K562 (cell line): ENCODE data around the gene P2RX1. TPM values are rescaled to one million over a fixed set of nuclear protein-coding genes. Genes with fewer than 3 reads are reported as not detected.

Experiments used
- ATAC-seq: fragments of 200-7000 bp; cut with Tn5 transposase; 3 replicates; pipeline ENCODE4 v1.9.1; 2020; ENCODE audit warnings: moderate library complexity
- BruUV-seq: library from RNA; stranded (reverse); fragments of 400-500 nt; replicated peaks from 2 replicates; lab custom pipeline; 2021; lab: Mats Ljungman, UMichigan
- CTCF ChIA-PET: fragments of 300-600 bp; formaldehyde crosslinking; extraction: SDS; loops from one replicate; lab custom pipeline; 2021; ENCODE audit warnings: low intra/inter-chr PET ratio; lab: Yijun Ruan, JAX
- POLR2A ChIA-PET: fragments of 300-600, 350-650 bp; sonication (Branson Sonifier 250); formaldehyde crosslinking; extraction: SDS; loops from one replicate; lab custom pipeline; 2021; ENCODE audit warnings: antibody characterized with exemption, inconsistent platforms; lab: Yijun Ruan, JAX
- DNase-seq, 4 experiments: peaks; one replicate each; pipeline versions ENCODE4 v3.0.0 to v3.0.0-alpha.2; 2011 to 2018; ENCODE audit warnings: low spot score in 3 of 4, mixed read lengths in 3 of 4; ENCODE audit errors: extremely low read depth in 1 of 4
- FAIRE-seq: peaks from 2 replicates; lab custom pipeline; 2011; peaks lifted over from hg19 to GRCh38; lab: Jason Lieb, UNC
- H2AFZ ChIP-seq: 2 replicates; pipeline ENCODE4 v1.6.0; 2011; ENCODE audit warnings: low read depth, low read length, control low read depth, inconsistent platforms
- H3K27ac ChIP-seq: fragments of 200-600 bp; 3 replicates; pipeline ENCODE4 v1.8.0; 2011; ENCODE audit warnings: low read depth, mild to moderate bottlenecking, control low read depth, inconsistent platforms, low read length, moderate library complexity, mixed read lengths; ENCODE audit errors: extremely low read depth
- H3K27me3 ChIP-seq, 2 experiments: fragments of 300-600 bp in 1 of 2; 2 replicates in 1 of 2; 3 replicates in 1 of 2; pipeline versions ENCODE4 v1.6.0 to v1.8.0; 2011; ENCODE audit warnings: inconsistent platforms in 2 of 2, low read length in 2 of 2, mild to moderate bottlenecking in 1 of 2, mixed read lengths in 1 of 2, moderate library complexity in 1 of 2; ENCODE audit not compliant: control insufficient read depth in 2 of 2, insufficient read depth in 2 of 2
- H3K36me3 ChIP-seq: fragments of 300-600 bp; 3 replicates; pipeline ENCODE4 v1.8.0; 2011; ENCODE audit warnings: mild to moderate bottlenecking, low read length, inconsistent platforms; ENCODE audit not compliant: control insufficient read depth, insufficient read depth
- H3K4me1 ChIP-seq, 2 experiments: fragments of 200-600 bp in 1 of 2; replicated peaks in 1 of 2; 2 replicates in 1 of 2; 3 replicates in 1 of 2; pipeline versions ENCODE4 v1.5.1 to v1.8.0; 2011; ENCODE audit warnings: inconsistent platforms in 2 of 2, low read length in 2 of 2, mild to moderate bottlenecking in 1 of 2, mixed read lengths in 1 of 2, moderate library complexity in 1 of 2; ENCODE audit not compliant: control insufficient read depth in 2 of 2, insufficient read depth in 2 of 2
- H3K4me2 ChIP-seq: 2 replicates; pipeline ENCODE4 v1.6.1; 2011; ENCODE audit warnings: low read length, control low read depth, inconsistent platforms, mixed read lengths; ENCODE audit not compliant: insufficient read depth
- H3K4me3 ChIP-seq: fragments of 200-600 bp; sonication (generic), shearing (Covaris generic); 2 replicates; pipeline ENCODE4 v1.5.1; 2016; ENCODE audit warnings: control low read depth, inconsistent platforms
- H3K79me2 ChIP-seq: fragments of 200-600 bp; 3 replicates; pipeline ENCODE4 v1.8.0; 2011; ENCODE audit warnings: low read length, inconsistent platforms; ENCODE audit not compliant: control insufficient read depth, insufficient read depth
- H3K9ac ChIP-seq, 2 experiments: 2 replicates each; pipeline versions ENCODE4 v1.6.0 to v1.6.1; 2011; ENCODE audit warnings: low read depth in 2 of 2, low read length in 2 of 2, control low read depth in 1 of 2, inconsistent platforms in 1 of 2, mild to moderate bottlenecking in 1 of 2, mixed read lengths in 1 of 2; ENCODE audit not compliant: insufficient read depth in 1 of 2
- H3K9me1 ChIP-seq: one replicate; pipeline ENCODE4 v1.6.0; 2011; ENCODE audit warnings: inconsistent platforms, mild to moderate bottlenecking, low read length, moderate library complexity; ENCODE audit not compliant: control insufficient read depth, insufficient read depth
- H3K9me3 ChIP-seq: replicated peaks from 2 replicates; pipeline ENCODE4 v1.5.1; 2011; ENCODE audit warnings: low read depth, low read length, inconsistent platforms; ENCODE audit not compliant: control insufficient read depth, insufficient read depth
- H4K20me1 ChIP-seq: replicated peaks from 2 replicates; pipeline ENCODE4 v1.6.1; 2011; ENCODE audit warnings: low read length, inconsistent platforms, mixed read lengths; ENCODE audit not compliant: control insufficient read depth, insufficient read depth
- CEBPZ ChIP-seq: fragments of 150-350 bp; IDR thresholded peaks from 2 replicates; pipeline ENCODE4 v1.6.1; 2014; ENCODE audit warnings: low read depth, mild to moderate bottlenecking, low read length, borderline replicate concordance
- ESRRB ChIP-seq: fragments of 250-450 bp; sonication (Bioruptor Pico); IDR thresholded peaks from 2 replicates; pipeline ENCODE4 v1.5.0; 2020; ENCODE audit warnings: mild to moderate bottlenecking, moderate library complexity, borderline replicate concordance
- FOXM1 ChIP-seq, 2 experiments: fragments of 450-650 bp in 1 of 2; sonication (generic) in 1 of 2; formaldehyde crosslinking in 1 of 2; IDR thresholded peaks; 2 replicates each; pipeline versions ENCODE4 v1.6.1 to v1.9.0; 2017 to 2022; ENCODE audit warnings: low read depth in 2 of 2, mild to moderate bottlenecking in 2 of 2, missing genetic modification reagents in 1 of 2, moderate library complexity in 1 of 2
- POLR2G ChIP-seq: fragments of 200-400 bp; formaldehyde crosslinking; IDR thresholded peaks from 2 replicates; pipeline ENCODE4 v1.6.1; 2017; ENCODE audit warnings: low read depth, mild to moderate bottlenecking, antibody characterized with exemption, low read length, moderate library complexity
- ZNF232 ChIP-seq: sonication (generic); formaldehyde crosslinking; IDR thresholded peaks from 2 replicates; pipeline ENCODE4 v1.8.0; 2022; ENCODE audit warnings: mild to moderate bottlenecking, missing genetic modification reagents
- ZNF584 ChIP-seq: fragments of 200-800 bp; sonication (Bioruptor generic); IDR thresholded peaks from 2 replicates; pipeline ENCODE4 v1.6.1; 2016; ENCODE audit warnings: low read depth, mild to moderate bottlenecking, missing genetic modification characterization, missing compliant biosample characterization
- ZNF707 ChIP-seq: fragments of 250-450 bp; sonication (Bioruptor Pico); conservative IDR thresholded peaks from 2 replicates; pipeline ENCODE4 v1.8.0; 2022; ENCODE audit warnings: inconsistent platforms, mild to moderate bottlenecking, moderate library complexity
- WGBS: fragments of 100-300 bp; shearing (Covaris generic); methylation state at CpG from one replicate; pipeline ENCODE4 v1.1.6; 2016; ENCODE audit warnings: low coverage, mixed read lengths; ENCODE audit not compliant: insufficient coverage; ENCODE audit errors: missing lambda C conversion rate; 5-methylcytosine and 5-hydroxymethylcytosine counted together
- in situ Hi-C: fragments of 300-500 bp; cut with MboI; formaldehyde crosslinking; loops from 4 replicates; pipeline ENCODE4 v1.15.0; 2018; ENCODE audit warnings: inconsistent platforms, mixed read lengths
- intact Hi-C: fragments of 100-400 bp; cut with micrococcal nuclease; formaldehyde crosslinking; loops from 2 replicates; pipeline ENCODE4 v1.14.2; 2022
- polyA plus RNA-seq, 8 experiments: library from polyadenylated mRNA; depleted of rRNA in 4 of 8; stranded (reverse) in 5 of 8; unstranded in 3 of 8; fragments of >200 nt; fragmentation: Nextera tagmentation in 2 of 8; fragmentation: Illumina TruSeq in 1 of 8; extraction: Ambion mirVana in 2 of 8; extraction: Trizol in 1 of 8; gene quantifications; 2 replicates each; pipeline versions ENCODE4 v1.2.1 to v1.2.3, GENCODE V29; 2011 to 2014; ENCODE audit warnings: inconsistent platforms in 1 of 8, missing spikeins in 1 of 8
- total RNA-seq, 7 experiments: library from RNA; depleted of rRNA in 6 of 7; stranded (reverse); fragments of >200 nt in 6 of 7; fragmentation: Illumina TruSeq in 2 of 7; extraction: Trizol in 2 of 7; gene quantifications; 2 replicates each; pipeline versions ENCODE4 v1.2.1 to v1.2.3, GENCODE V29; 2011 to 2021; ENCODE audit warnings: low replicate concordance in 1 of 7
- TF ChIP-seq, protein P1 (sequence below): sonication (generic); formaldehyde crosslinking; IDR thresholded peaks from 2 replicates; pipeline ENCODE4 v1.8.1; 2022; ENCODE audit warnings: missing genetic modification reagents

Gene P2RX1
- total and polyA plus RNA-seq, 9 of the 15 experiments (the other 6 are each of a cell fraction or from before 2014, with no cell fraction given): 0.27 to 20.3 (median 10.3) TPM

- Histone ChIP-seq H3K27ac (peak overlapping the region; percentile 88; the same call in 2 of the 3 replicates), H3K4me2 (peak overlapping the region; percentile 84), H3K79me2 (peaks cover 59% of the 10 kb centered on the region), H3K9me1 (no peaks in the 10 kb centered on the region), H3K36me3 (peaks cover 13% of the 10 kb centered on the region; the same call in 2 of the 3 replicates), H2AFZ (no peak overlapping the region), H3K4me3 (peak overlapping the region; percentile 73), H3K27me3 (no peaks in the 10 kb centered on the region), H3K9ac (peak overlapping the region; percentile 78 to 91; a peak in 3 of 4 replicates), H3K9me3 (no peaks in the 10 kb centered on the region), H4K20me1 (0 out of 2 replicates have a peak, but pooled peaks cover 8% of the 10 kb centered on the region), H3K4me1 (peaks cover 40 to 71% of the 10 kb centered on the region in 2 experiments)
- ChIA-PET CTCF (no interaction called here), POLR2A (interaction anchor here (0.6 to 4.9 kb wide), 5 partner anchors 11 to 181 kb away, joined by 3 to 40 read pairs (median 3); partner anchors contain the start of gene P2RX1)
- intact Hi-C loops (loop anchor here (2.0 kb wide), 1 partner anchor 48 kb away; no protein-coding TSS in a partner anchor), in situ Hi-C loops (no loop called here)
- BruUV-seq: TSS peak; percentile 59
- no peak for TF ChIP-seq ZNF584 (CRISPR knock-in tag)
- TF ChIP-seq ZNF707 (CRISPR knock-in tag): no peak
- FAIRE-seq (no peak), ATAC-seq (no peak), DNase-seq (no peak)
Measured at GRCh38 chr17:3962965-3963236, 46.6 kb upstream of the P2RX1 start.

DNA sequence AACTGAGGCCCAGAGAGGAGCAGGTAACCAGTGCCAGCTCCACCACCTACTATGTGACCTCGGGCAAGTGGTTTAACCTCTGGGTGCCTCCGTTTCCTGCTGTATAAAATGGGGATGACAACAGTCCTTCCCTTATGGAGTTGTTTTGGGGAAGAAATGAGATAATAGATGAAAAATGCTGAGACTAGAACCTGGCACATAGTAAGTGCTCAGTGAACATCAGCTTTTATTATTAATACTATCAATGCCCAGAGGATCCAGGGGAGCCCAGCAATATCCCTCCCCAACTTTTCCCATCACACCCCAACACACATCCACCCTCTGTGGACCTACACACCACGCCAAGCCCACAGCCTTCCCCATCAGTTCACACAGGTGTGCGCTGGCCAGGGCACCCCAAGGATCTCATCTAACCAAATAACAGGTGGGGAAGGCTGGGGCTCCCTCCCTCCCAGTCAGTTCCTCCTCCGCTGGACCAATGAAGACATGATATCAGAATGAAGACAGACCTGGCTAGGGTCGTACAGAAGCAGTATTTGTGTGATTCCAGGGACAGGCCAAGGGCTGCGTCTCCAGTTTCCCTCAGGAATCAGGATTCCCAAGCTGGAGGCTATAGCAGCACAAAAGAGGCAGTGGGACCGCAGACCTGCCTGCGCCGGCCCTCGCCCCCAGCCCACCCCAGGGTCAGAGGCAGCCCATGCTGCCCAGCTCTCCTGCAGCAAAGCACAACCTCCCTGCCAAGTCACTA is 46.1 kb upstream of the P2RX1 start:
- peaks cover 64% of the 10 kb centered on the region for H3K79me2 ChIP-seq
- peak; percentile 15 for FAIRE-seq
- POLR2A ChIA-PET: interaction anchor here (0.6 to 4.9 kb wide), 7 partner anchors 12 to 314 kb away, joined by 3 to 40 read pairs (median 3); partner anchors contain the start of gene P2RX1
- no peak for TF ChIP-seq CEBPZ
- peak; percentile 66 for TF ChIP-seq POLR2G
- TF ChIP-seq FOXM1 (IDR thresholded peaks at IDR 0.05; ENCODE audit: low read depth): no peak
- TF ChIP-seq FOXM1 (CRISPR knock-in tag; IDR thresholded peaks at IDR 0.05; ENCODE audit: low read depth): no peak
- TF ChIP-seq ESRRB (CRISPR knock-in tag): no peak
- TF ChIP-seq ZNF232 (CRISPR knock-in tag): no peak
- TF ChIP-seq, protein P1, sequence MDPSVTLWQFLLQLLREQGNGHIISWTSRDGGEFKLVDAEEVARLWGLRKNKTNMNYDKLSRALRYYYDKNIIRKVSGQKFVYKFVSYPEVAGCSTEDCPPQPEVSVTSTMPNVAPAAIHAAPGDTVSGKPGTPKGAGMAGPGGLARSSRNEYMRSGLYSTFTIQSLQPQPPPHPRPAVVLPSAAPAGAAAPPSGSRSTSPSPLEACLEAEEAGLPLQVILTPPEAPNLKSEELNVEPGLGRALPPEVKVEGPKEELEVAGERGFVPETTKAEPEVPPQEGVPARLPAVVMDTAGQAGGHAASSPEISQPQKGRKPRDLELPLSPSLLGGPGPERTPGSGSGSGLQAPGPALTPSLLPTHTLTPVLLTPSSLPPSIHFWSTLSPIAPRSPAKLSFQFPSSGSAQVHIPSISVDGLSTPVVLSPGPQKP (CRISPR knock-in tag): no peak

More for the DNA sequence above, 46.1 kb upstream of the P2RX1 start:
- CTCF ChIA-PET: no interaction called here
- Histone ChIP-seq H3K4me1 (peaks cover 37 to 71% of the 10 kb centered on the region in 2 experiments), H3K4me3 (peak overlapping the region; percentile 73), H3K27me3 (no peaks in the 10 kb centered on the region), H2AFZ (no peak overlapping the region), H3K4me2 (peak overlapping the region; percentile 53), H3K9me3 (no peaks in the 10 kb centered on the region), H4K20me1 (0 out of 2 replicates have a peak, but pooled peaks cover 8% of the 10 kb centered on the region), H3K36me3 (peaks cover 18% of the 10 kb centered on the region; the same call in 2 of the 3 replicates), H3K9me1 (no peaks in the 10 kb centered on the region), H3K27ac (peak overlapping the region; percentile 88; the same call in 2 of the 3 replicates), H3K9ac (peak overlapping the region; percentile 61 to 78; a peak in 3 of 4 replicates)
- in situ Hi-C loops: no loop called here
- no TSS peak for BruUV-seq
- intact Hi-C loops: loop anchor here (2.0 kb wide), 1 partner anchor 48 kb away; no protein-coding TSS in a partner anchor
- 50% methylated on average over 6 of the region's 11 CpGs for WGBS
- ATAC-seq: no peak
- no peak for DNase-seq
